ENCODE results near the gene KCNK6. TPM values are rescaled to one million over a fixed set of nuclear protein-coding genes. Genes with fewer than 3 reads are reported as not detected.
"Not testable (repeated sequence)": the region's sequence is repeated elsewhere in the genome, so short reads cannot be mapped to it uniquely, and the experiment has no call there.

Gene KCNK6
- total RNA-seq, 1 donor from 2014 or later: 16.2 TPM

GRCh38 chr19:38337360-38337653 lies 17.7 kb downstream of the KCNK6 start:
- no peaks in the 10 kb centered on the region for H3K27me3 ChIP-seq
- peak overlapping the region; percentile 69 to 72 for H3K4me3 ChIP-seq
- no peak for DNase-seq (ENCODE audit: extremely low spot score in 2 of 2)
- H3K4me1 ChIP-seq: peaks cover 8% of the 10 kb centered on the region
- H3K36me3 ChIP-seq: no peaks in the 10 kb centered on the region
- H3K9me3 ChIP-seq: no peaks in the 10 kb centered on the region
- H3K27ac ChIP-seq: peak overlapping the region; percentile 99
- TF ChIP-seq POLR2A (IDR thresholded peaks at IDR 0.05): no peak
- intact Hi-C loops (cut with DNase I): no loop called here

- H3K36me3 ChIP-seq; H3K9me3 ChIP-seq; H3K27me3 ChIP-seq; H3K4me1 ChIP-seq; DNase-seq (ENCODE audit: extremely low spot score in 2 of 2); H3K4me3 ChIP-seq; H3K27ac ChIP-seq; intact Hi-C loops (cut with DNase I): not testable (repeated sequence)
Measured at GRCh38 chr19:38339011-38339410, 19.4 kb downstream of the KCNK6 start.

DNA sequence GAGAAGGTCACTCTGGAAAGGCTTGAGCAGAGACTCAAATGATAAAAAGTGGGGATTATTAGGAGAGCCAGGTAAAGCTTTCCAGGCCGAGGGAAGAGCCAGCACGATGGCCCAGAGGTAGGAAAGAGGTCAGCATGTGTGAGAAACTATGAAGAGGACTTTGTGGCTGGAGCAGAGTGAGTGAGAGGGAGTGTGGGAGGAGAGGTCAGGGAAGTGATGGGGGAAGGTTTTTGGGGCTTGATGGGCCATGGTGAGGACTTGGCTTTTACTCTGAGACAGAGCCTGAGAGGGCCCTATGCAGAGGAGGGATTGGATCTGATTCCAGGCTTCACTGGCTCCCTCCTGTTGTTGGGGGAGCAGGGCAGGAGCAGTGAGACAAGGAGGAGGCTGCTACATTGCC lies 21.3 kb downstream of the KCNK6 start:
- TF ChIP-seq POLR2AphosphoS5 (IDR thresholded peaks at IDR 0.05; ENCODE audit: insufficient read depth in 1 of 2, low read depth in 1 of 2) (no peak), CTCF (IDR thresholded peaks at IDR 0.05) (no peak), POLR2A (IDR thresholded peaks at IDR 0.05) (no peak)
- no peak for DNase-seq (ENCODE audit: extremely low spot score in 2 of 2)
- no peaks in the 10 kb centered on the region for H3K9me3 ChIP-seq
- no peak overlapping the region for H3K27ac ChIP-seq
- no peaks in the 10 kb centered on the region for H3K27me3 ChIP-seq
- no peaks in the 10 kb centered on the region for H3K36me3 ChIP-seq
- intact Hi-C loops (cut with DNase I): no loop called here
- no peak overlapping the region for H3K4me3 ChIP-seq
- peaks cover 8% of the 10 kb centered on the region for H3K4me1 ChIP-seq

DNA sequence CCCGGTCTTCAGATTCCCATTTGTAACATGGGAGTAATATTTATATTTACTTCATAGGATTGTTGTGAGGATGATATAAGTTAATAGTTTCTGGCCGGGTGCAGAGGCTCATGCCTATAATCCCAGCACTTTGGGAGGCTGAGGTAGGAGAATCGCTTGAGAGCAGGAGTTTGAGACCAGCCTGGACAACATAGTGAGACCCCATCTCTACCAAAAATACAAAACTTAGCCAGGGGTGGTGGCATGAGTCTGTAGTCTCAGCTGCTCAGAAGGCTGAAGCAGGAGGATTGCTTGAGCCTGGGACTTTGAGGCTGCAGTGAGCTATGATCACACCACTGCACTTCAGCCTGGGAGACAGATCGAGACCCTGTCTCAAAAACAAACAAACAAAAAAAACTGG lies 27.2 kb downstream of the KCNK6 start:
- no peak overlapping the region for H3K27ac ChIP-seq
- H3K27me3 ChIP-seq: no peaks in the 10 kb centered on the region
- TF ChIP-seq POLR2A (IDR thresholded peaks at IDR 0.05) (no peak), POLR2AphosphoS5 (IDR thresholded peaks at IDR 0.05; ENCODE audit: insufficient read depth in 1 of 2, low read depth in 1 of 2) (no peak), CTCF (IDR thresholded peaks at IDR 0.05) (no peak)
- no peaks in the 10 kb centered on the region for H3K36me3 ChIP-seq
- H3K9me3 ChIP-seq: no peaks in the 10 kb centered on the region
- no peak for DNase-seq (ENCODE audit: extremely low spot score in 2 of 2)
- no peaks in the 10 kb centered on the region for H3K4me1 ChIP-seq
- no peak overlapping the region for H3K4me3 ChIP-seq
- intact Hi-C loops (cut with DNase I): no loop called here

GRCh38 chr19:38350883-38351282 lies 31.2 kb downstream of the KCNK6 start:
- Histone ChIP-seq H3K27ac (no peak overlapping the region), H3K27me3 (no peaks in the 10 kb centered on the region), H3K36me3 (no peaks in the 10 kb centered on the region), H3K9me3 (no peaks in the 10 kb centered on the region), H3K4me1 (no peaks in the 10 kb centered on the region), H3K4me3 (no peak overlapping the region)
- no peak for DNase-seq (ENCODE audit: extremely low spot score in 2 of 2)
- TF ChIP-seq CTCF (IDR thresholded peaks at IDR 0.05): no peak
- TF ChIP-seq POLR2A (IDR thresholded peaks at IDR 0.05): no peak
- TF ChIP-seq POLR2AphosphoS5 (IDR thresholded peaks at IDR 0.05; ENCODE audit: insufficient read depth in 1 of 2, low read depth in 1 of 2): no peak
- intact Hi-C loops (cut with DNase I): no loop called here

- H3K4me1 ChIP-seq: no peaks in the 10 kb centered on the region
- DNase-seq (ENCODE audit: extremely low spot score in 2 of 2): no peak
- no peak overlapping the region for H3K4me3 ChIP-seq
- H3K36me3 ChIP-seq: no peaks in the 10 kb centered on the region
- TF ChIP-seq POLR2A (IDR thresholded peaks at IDR 0.05) (no peak), CTCF (IDR thresholded peaks at IDR 0.05) (no peak), POLR2AphosphoS5 (IDR thresholded peaks at IDR 0.05; ENCODE audit: insufficient read depth in 1 of 2, low read depth in 1 of 2) (no peak)
- no peaks in the 10 kb centered on the region for H3K9me3 ChIP-seq
- intact Hi-C loops (cut with DNase I): no loop called here
- H3K27me3 ChIP-seq: no peaks in the 10 kb centered on the region
- H3K27ac ChIP-seq: no peak overlapping the region
Measured at GRCh38 chr19:38351865-38352395, 32.3 kb downstream of the KCNK6 start.
